Muscle of back (tissue), 13 donors: ENCODE data around the gene TRAP1. TPM values are rescaled to one million over a fixed set of nuclear protein-coding genes. Genes with fewer than 3 reads are reported as not detected.

Experiments used
- DNase-seq, 3 donors: peaks; one replicate each; pipeline versions ENCODE4 v3.0.0 to v3.0.0-alpha.2; 2013
- long read RNA-seq, 9 donors: transcript quantifications; one replicate each; lab custom pipeline, GENCODE V29; 2026
- polyA plus RNA-seq, 10 donors: library from polyadenylated mRNA; unstranded; fragments of 120-200 nt; gene quantifications; one replicate each; pipeline ENCODE4 v1.2.1, GENCODE V29; 2013; ENCODE audit not compliant: insufficient read length in 10 of 10

Gene TRAP1
- polyA plus RNA-seq = 100 to 1,000 TPM in 4 of 10 donors, 10 to 100 TPM in 6; 75.4 to 115 (median 96.5) TPM
- long read RNA-seq, donor 1, transcript TRAP1-201 (18 exons, 2,296 nt) = major isoform, 26 of 31 reads
- long read RNA-seq, donor 1, partial matches to known transcripts = 0 of 31 reads
- long read RNA-seq, donor 1, other reads (novel, unspliced or antisense) = 0 of 31 reads
- long read RNA-seq, donor 2, transcript TRAP1-201 (18 exons, 2,296 nt) = major isoform, 26 of 30 reads
- long read RNA-seq, donor 2, partial matches to known transcripts = 0 of 30 reads
- long read RNA-seq, donor 2, other reads (novel, unspliced or antisense) = 0 of 30 reads
- long read RNA-seq, donor 3 = 0 reads
- long read RNA-seq, donor 4, transcript TRAP1-201 (18 exons, 2,296 nt) = major isoform, 12 of 15 reads
- long read RNA-seq, donor 4, partial matches to known transcripts = 0 of 15 reads
- long read RNA-seq, donor 4, other reads (novel, unspliced or antisense) = 0 of 15 reads
- long read RNA-seq, donor 5, transcript TRAP1-201 (18 exons, 2,296 nt) = major isoform, 17 of 31 reads
- long read RNA-seq, donor 5, transcript TRAP1-210 (3 exons, 547 nt) = minor isoform, 7 of 31 reads
- long read RNA-seq, donor 5, partial matches to known transcripts = 6 of 31 reads
- long read RNA-seq, donor 5, other reads (novel, unspliced or antisense) = 0 of 31 reads
- long read RNA-seq, donor 6, transcript TRAP1-201 (18 exons, 2,296 nt) = major isoform, 29 of 33 reads
- long read RNA-seq, donor 6, partial matches to known transcripts = 0 of 33 reads
- long read RNA-seq, donor 6, other reads (novel, unspliced or antisense) = 0 of 33 reads
- long read RNA-seq, donor 7, transcript TRAP1-201 (18 exons, 2,296 nt) = major isoform, 17 of 18 reads
- long read RNA-seq, donor 7, partial matches to known transcripts = 0 of 18 reads
- long read RNA-seq, donor 7, other reads (novel, unspliced or antisense) = 0 of 18 reads
- long read RNA-seq, donor 8, transcript TRAP1-201 (18 exons, 2,296 nt) = major isoform, 12 of 17 reads
- long read RNA-seq, donor 8, partial matches to known transcripts = 0 of 17 reads
- long read RNA-seq, donor 8, other reads (novel, unspliced or antisense) = 0 of 17 reads
- long read RNA-seq, donor 9, partial matches to known transcripts = 0 of 3 reads
- long read RNA-seq, donor 9, other reads (novel, unspliced or antisense) = 0 of 3 reads

DNA sequence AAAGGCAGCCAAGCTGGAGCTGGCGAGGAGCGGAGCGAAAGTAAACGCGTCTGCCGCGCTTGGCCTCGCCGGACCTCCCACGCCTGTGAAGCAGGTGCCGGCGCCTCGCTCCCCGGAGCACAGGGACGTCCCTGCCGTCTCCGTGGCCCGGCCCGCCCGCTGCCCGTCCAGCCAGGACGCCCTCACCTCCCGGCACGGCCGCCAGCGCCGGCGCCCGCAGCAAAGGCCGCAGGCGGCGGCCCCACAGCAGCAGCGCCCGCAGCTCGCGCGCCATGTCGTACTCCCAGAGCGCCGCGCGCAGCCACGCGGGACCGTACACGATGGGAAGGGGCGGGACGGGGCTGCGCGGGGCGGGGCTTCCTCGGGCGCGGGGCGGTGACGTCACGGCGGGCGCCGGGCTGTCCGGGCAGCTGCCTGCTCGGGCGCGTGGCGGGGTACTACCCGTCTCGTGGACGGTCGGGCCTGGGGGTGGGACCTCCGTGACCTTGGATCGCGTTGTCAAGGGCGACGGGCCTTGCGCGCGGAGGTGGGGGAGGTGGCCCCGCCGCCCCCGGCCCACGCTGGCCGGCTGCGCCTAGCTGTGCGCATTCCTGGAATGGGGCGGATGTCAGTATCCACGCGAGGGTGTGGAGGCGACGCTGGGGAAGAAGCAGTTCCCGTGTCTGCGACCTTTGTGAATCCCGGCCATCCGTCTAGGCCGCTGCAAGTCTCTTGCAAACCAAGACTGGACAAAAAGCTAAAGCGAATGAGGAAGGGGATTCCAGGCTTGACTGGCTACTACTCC, at the start of gene TRAP1:
Gene TRAP1 (minus strand): TSS at position 290 of the 784 bp plus-strand sequence. CDS start 16 bp downstream, at position 274.
- DNase-seq = peak; percentile 76 to 93 (median 88)

DNA sequence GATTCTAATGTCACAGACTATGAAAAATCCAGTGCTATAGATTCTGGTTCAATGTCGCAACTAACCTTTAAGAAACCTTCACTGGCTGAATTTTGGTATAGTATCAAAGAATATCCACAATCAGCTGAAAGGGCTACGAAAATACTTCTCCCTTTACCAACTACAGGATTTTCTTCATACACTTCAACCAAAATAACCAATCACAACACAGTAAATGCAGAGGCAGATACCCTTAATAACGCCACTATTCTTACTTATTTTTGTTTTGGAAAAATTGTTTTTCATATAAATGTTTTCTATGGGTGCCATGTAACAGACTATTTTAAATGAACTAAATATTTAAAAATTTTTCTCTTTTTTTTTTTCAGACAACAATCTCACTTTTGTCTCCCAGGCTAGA, 48.9 kb upstream of the TRAP1 start:
- DNase-seq = no peak

DNA sequence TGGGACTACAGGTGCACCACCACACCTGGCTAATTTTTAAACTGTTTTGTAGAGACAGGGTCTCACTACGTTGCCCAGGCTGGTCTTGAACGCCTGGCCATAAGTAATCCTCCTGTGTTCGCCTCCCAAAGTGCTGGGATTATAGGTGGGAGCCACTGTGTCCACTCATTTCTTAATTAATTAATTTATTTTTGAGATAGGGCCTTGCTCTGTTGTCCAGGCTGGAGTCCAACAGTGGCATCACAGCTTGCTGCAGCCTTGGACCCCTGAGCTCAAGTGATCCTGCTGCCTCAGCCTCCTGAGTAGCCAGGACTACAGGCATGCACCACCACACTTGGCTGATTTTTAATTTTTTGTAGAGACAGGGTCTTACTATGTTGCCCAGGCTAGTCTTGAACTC, 47.1 kb upstream of the TRAP1 start:
- DNase-seq = no peak

DNA sequence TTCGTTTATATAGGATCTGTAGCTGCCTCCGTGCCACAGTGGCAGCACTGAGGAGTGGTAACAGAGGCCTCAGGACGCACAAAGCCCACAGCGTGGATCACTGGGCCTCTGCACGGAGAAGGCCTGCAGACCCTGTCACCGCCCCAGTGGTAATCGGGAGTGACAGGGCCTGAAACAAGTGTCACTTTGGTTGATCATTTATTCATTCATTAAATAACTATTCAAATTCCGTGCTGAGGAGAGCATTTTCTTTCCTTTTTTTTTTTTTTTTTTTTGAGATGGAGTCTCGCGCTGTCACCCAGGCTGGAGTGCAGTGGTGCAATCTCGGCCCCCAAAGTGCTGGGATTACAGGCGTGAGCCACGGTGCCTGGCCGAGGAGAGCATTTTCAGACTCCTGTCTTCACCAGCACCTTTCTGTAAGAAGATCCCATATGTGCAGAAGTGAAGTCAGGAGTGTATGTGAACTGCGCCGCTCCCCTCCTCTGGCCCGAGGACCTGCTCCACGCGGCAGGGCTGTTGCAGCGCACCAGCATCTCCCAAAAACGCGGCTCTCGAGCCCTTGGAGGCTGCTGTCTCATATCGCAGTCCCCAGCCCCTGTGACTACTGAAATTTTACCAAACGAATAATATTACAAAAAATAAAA, 44.9 kb upstream of the TRAP1 start:
- DNase-seq = no peak

DNA sequence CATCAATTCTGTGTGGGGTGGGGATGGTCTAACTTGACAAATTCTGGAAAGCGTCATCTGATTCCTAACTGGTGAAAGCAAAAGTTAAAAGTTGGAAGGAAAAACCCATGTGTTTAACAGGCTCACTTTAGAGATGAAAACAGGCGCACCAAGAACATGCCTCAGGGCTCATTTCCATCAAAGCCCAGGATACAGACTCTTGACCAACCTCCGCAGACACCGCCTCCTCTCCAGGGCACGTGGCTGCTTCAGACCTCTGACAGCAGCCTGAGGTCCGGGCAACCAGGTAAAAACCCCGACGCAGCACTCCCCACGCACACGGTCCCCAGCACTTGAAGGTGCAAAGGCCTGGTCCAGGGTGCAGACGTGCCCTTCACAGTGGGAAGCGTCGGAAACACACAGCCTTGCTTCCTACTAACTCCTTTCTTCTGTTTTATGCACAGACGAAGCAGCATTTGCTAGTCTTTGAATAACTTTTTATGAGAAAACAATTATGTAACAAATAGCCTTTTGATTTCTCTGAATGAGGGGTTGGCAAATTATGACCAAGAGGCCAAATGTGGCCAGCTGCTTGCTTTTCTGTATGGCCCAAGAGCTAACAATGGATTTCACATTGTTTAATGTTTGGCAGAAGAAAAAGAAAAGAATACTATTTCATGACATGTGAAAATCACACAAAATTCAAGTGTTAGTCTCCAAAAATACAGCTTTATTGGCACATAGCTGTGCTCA, 44.2 kb upstream of the TRAP1 start:
- DNase-seq = no peak

DNA sequence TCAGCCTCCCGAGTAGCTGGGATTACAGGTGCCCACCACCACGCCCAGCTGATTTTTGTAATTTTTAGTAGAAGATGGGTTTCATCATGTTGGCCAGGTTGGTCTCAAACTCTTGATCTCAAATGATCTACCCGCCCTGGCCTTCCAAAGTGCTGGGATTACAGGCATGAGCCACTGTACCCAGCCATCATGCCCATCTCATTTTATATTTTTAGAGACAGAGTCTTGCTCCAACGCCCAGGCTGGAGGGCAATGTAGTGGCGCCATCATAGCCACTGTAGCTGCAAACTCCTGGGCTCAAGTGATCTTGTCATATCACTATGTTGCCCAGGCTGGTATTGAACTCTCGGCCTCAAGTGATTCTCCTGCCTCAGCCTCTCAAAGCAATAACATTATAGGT, 43.2 kb upstream of the TRAP1 start:
- DNase-seq = no peak

DNA sequence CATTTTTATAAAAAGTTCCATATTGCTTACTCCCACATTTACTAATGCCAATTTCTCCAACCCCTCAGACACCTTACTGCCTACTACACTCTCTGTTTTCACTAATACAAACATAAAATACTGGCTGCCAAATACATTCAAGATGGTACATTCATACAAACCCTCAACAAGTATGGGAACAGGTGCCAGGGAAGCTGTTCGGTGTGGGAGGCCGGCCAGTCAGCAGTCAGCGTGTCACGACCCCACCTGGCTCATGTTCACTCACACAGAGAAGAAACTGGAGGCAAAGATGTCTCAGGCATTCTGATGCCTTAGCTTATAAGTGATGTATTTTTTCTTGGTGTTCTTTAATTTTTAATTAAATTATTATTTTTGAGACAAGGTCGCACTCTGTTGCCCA, 42.4 kb upstream of the TRAP1 start:
- no peak for DNase-seq

DNA sequence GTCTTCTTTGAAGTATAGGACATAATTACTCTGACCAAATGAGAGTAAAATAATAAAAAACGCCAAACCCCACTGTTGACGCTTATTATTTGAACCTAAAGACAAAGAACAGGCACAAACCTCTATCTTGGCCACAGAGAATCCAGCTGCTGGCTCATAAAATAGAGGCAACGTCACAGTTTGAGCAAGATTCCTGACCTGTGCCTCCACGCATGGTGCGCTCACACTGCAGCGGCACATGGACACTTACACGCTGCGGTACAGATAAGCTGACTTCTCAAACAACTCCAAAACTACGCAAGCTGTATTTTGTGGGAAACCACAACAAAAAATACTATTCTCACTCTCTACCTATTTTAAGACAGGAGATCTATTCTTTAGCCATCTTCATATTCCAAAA, 38.8 kb upstream of the TRAP1 start:
- no peak for DNase-seq

DNA sequence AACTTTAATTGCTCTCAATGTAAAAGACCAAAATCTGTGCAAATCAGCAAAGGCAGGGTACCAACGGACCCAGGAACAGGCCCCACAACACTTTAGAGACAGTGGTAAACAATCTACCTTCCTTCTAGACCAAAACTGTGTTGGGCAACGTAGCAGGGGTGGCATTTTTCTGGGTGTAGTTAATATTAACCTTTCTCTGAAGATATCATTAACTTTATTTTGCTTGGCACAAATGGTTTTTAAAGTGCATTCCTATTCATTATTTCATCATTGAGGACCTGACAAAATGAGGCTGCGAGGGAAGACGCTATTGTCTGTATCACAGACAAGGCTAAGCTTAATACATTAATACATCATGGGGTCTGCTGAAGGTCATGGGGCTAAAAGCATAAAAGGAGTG, 37.9 kb upstream of the TRAP1 start:
- DNase-seq = no peak

DNA sequence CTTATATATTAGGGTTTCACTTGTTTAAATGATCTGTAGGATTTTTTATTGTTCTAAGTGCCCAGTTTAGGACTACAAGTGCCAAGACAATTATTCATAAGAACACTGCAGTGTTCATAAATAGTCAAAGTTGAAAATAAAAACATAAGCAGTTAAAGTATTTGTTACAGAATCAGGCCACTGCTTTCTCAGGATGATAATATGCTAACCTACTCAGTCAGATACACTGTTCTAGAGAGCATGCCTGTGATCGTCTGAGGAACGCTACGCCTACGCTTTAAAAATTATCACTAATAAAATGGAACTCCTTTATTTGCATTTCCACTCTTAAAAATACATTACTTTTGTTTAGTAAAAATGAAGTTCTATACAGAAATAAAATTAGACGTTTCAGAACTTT, 37.4 kb upstream of the TRAP1 start:
- no peak for DNase-seq

DNA sequence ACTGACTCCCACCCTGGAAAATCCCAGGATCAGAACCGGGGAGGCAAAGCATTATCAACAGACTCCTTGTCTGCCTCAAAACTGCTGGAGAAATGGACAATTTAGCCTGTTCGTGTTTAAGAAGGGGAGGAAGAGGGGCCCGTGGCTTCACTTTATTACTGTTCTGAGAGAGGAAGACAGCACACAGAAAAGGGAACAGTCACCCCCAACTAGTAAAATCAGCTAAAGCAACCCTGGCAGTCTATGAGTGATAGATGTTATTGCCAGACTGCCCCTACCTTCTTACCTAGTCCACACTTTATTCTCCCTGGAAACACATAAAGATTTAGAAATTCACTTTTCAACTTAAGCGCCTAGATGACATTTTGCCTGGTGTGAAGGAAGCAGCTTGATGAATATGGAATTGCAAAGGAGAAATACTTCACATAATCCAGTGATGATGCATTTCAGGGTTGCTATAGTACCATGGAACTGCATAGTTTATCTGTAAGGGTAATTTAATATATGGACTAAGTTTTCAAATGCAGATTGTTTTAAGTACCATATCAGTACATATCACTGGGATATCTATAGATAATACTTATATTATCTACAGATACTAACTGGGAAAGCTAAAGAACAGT, 36.9 kb upstream of the TRAP1 start:
- peak in 1 of 3 donors; percentile 11 for DNase-seq

DNA sequence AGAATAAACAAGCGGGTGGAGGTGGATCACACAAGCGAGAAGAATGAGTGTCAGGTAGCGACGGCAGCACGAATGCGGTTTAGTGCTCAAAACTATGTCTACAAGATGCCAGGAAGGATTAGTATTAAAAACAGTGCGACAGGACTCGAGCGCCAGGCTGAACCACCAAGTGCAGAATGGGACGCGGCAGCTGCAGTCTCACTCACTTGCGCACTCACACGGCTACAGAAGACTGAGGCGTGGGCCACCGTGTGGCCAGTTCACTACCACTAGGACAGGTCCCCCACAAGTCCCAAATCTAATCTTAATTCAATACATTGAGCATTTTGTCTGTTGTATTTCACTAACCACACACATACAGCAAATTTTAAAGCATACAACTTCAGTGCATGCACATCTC, 35.7 kb upstream of the TRAP1 start:
- DNase-seq = no peak

DNA sequence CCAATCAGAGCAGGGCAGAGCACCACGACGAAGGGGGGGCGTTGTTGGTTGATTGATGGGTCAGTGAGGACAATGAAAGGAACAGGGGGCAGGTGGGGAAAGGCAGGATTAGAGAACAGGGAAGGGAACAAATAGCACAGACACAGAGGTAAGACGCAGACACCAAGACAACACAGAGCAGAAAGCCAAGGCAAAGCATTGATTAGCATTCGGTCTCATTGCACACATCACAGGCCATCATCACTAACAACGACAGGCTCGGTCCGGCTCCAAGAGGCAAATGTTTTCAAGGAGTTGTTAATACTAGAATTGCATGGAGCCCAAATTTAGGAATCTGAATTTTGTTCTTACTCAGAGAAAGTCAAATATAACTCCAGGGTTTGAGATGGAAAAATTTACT, 34.6 kb upstream of the TRAP1 start:
- DNase-seq = no peak

DNA sequence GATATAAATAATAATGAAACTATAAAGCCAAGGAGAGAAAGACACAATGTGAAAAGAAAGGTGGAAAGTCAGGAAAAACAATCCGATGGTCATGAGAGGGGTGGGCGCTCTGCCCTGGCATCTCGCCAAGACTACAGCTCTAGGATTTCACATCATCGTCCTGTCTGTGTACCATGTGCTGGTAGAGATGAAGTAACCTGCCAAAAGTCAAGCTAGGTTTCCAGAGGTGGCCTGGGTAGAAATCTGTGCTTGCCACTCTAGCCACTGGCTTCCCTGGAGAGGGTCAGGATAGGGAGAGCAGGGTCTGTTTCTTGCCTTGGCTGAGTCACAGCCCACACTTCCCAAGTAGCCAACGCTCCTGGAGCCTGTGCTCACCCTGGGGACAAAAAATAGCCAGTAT, 31.0 kb upstream of the TRAP1 start:
- DNase-seq = no peak

DNA sequence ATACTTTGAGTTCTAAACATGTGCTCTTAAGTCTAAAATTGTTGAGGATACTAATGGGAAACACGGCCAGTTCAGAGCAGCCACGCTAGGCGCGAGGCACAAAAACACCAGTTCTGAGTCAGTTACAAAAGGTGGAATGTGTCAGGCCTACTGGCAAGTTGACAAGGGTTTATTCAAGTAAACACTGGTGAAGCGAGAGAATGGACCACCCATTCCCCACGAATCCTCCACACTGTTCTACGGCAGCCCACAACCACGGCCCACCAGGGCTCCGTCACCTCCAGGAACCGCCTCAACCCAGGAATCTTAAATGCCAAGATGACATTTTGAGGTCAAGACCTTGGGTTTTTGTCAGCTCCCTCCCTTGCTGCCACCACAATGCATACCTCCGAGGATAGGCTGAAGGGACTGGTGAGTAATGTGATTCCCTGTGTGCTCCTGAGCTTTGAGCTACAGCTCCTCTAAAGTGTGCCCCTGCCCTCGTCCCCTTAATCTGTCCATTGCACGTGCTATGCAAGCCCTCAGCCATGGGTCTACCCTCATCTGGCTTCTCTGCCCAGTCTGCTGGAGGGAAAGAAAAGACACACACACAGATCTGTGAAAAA, 28.5 kb upstream of the TRAP1 start:
- no peak for DNase-seq

DNA sequence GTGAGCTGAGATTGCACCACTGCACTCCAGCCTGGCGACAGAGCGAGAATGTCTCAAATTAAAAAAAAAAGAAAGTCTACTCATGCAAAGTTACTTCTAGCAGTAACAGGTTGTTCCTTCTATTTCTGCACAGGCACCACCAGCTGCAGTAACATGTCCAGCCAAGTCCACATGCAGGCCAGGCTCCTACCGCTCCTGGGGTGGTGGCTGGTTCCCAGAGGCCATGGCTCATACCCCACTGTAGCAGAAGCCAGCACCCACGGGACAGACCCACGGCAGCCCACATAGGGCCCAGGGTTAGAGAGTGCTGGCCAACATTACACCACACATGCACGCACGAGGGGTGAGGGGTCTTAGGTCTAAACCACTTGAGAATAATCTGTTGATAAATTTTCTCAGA, 26.7 kb upstream of the TRAP1 start:
- DNase-seq = no peak

DNA sequence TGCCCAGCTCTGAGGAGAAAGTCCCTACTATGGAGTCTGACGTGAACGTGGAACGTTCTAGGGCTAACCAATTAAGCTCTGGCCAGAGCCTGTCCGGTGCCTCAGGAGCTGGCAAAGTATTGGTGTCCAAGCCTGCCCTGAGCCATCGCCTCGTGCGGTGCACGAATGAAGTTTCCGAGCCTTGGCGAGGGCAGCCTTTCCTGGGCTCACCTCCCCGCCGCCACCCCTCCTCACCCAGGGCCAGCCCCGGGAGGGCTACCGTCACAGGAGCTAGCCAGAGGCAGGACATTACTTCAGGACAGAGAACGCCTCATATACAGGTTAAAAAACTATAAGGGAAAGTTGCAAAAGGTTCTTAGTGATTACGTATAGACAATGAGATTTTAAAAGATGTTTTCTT, 23.6 kb upstream of the TRAP1 start:
- no peak for DNase-seq

DNA sequence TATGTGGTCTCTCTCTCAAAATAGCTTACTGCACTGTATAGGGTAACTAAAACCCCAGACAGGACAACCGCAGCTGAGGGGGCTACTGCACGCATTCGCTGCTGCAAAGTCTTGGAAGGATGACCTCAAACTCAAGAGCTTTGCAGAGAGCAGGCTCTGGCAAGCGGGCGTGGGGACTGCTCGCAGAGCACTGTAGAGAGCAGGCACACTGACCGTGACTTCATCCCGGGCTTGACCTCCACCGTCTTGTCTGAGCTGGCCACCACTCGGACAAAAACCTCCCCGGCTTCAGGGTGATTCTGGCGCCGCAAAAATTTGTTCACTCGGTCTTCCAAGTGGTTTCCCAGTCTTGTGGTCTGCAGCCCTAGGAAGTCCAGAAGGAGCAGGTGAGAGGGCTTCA, 22.9 kb upstream of the TRAP1 start:
- DNase-seq = no peak

DNA sequence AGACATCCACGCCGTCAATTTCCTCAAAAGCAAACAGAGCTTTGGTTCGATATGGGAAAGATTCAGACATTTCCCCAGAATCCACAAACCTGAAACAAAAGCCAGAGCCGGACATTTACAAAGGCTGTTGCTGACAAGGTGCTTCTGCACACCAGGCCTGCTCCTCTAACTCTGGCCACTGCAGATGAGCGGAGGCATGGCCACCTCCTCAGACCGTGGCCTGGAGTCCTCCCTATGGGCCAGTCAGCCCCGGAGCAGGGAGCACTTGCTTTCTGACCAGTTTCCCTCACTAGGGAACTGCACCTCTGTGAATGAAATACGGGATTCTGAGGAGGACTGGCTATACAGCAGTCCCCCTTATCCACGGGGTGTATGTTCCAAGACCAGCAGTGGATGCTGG, 22.3 kb upstream of the TRAP1 start:
- DNase-seq = no peak
